Activated naive CD4-positive, alpha-beta T cell treated with anti-CD3 and anti-CD28 coated beads, Interleukin-2, amount 50 U/mL, for 24 hours (primary cell): Measurements from ENCODE around the gene SPATC1L.
A peak's percentile ranks its signal among the peaks of the same experiment; 100 is the strongest.
"Not testable (repeated sequence)": the region's sequence is repeated elsewhere in the genome, so short reads cannot be mapped to it uniquely, and the experiment has no call there.

Source experiments
- H3K27ac Mint-ChIP-seq: one replicate; pipeline ENCODE4 v1.8.0; 2021; ENCODE audit warnings: mild to moderate bottlenecking, mixed read lengths
- H3K27me3 Mint-ChIP-seq: one replicate; pipeline ENCODE4 v1.8.0; 2021; ENCODE audit warnings: mixed read lengths
- H3K36me3 Mint-ChIP-seq: one replicate; pipeline ENCODE4 v1.8.0; 2021; ENCODE audit warnings: mixed read lengths
- H3K4me1 Mint-ChIP-seq: one replicate; pipeline ENCODE4 v1.8.0; 2021; ENCODE audit warnings: mixed read lengths
- H3K4me3 Mint-ChIP-seq: one replicate; pipeline ENCODE4 v1.8.0; 2021; ENCODE audit warnings: mild to moderate bottlenecking, mixed read lengths
- H3K9me3 Mint-ChIP-seq: one replicate; pipeline ENCODE4 v1.8.0; 2021; ENCODE audit warnings: mixed read lengths

The SPATC1L gene

GRCh38 chr21:46193829-46194373 lies 9.6 kb upstream of the SPATC1L start:
- no peak overlapping the region for H3K4me3 Mint-ChIP-seq
- H3K36me3 Mint-ChIP-seq: peaks cover 4% of the 10 kb centered on the region
- no peaks in the 10 kb centered on the region for H3K4me1 Mint-ChIP-seq
- no peaks in the 10 kb centered on the region for H3K9me3 Mint-ChIP-seq
- H3K27me3 Mint-ChIP-seq: no peaks in the 10 kb centered on the region
- no peak overlapping the region for H3K27ac Mint-ChIP-seq

GRCh38 chr21:46191686-46192575 lies 7.7 kb upstream of the SPATC1L start:
- Mint-ChIP-seq H3K27me3 (no peaks in the 10 kb centered on the region), H3K27ac (peak overlapping the region; percentile 30), H3K4me1 (no peaks in the 10 kb centered on the region), H3K36me3 (peaks cover 4% of the 10 kb centered on the region), H3K4me3 (no peak overlapping the region), H3K9me3 (no peaks in the 10 kb centered on the region)

GRCh38 chr21:46191257-46191685 lies 7.0 kb upstream of the SPATC1L start:
- Mint-ChIP-seq H3K4me3 (no peak overlapping the region), H3K4me1 (no peaks in the 10 kb centered on the region), H3K9me3 (no peaks in the 10 kb centered on the region), H3K36me3 (peaks cover 4% of the 10 kb centered on the region), H3K27ac (peak overlapping the region; percentile 30), H3K27me3 (no peaks in the 10 kb centered on the region)

- no peak overlapping the region for H3K27ac Mint-ChIP-seq
- no peaks in the 10 kb centered on the region for H3K9me3 Mint-ChIP-seq
- no peaks in the 10 kb centered on the region for H3K4me1 Mint-ChIP-seq
- H3K36me3 Mint-ChIP-seq: peaks cover 4% of the 10 kb centered on the region
- H3K27me3 Mint-ChIP-seq: no peaks in the 10 kb centered on the region
- no peak overlapping the region for H3K4me3 Mint-ChIP-seq
Observed at GRCh38 chr21:46190491-46191131, 6.4 kb upstream of the SPATC1L start.

GRCh38 chr21:46189959-46190490 lies 5.8 kb upstream of the SPATC1L start:
- H3K27ac Mint-ChIP-seq: no peak overlapping the region
- H3K27me3 Mint-ChIP-seq: no peaks in the 10 kb centered on the region
- no peaks in the 10 kb centered on the region for H3K9me3 Mint-ChIP-seq
- H3K4me1 Mint-ChIP-seq: no peaks in the 10 kb centered on the region
- H3K36me3 Mint-ChIP-seq: peaks cover 3% of the 10 kb centered on the region
- H3K4me3 Mint-ChIP-seq: no peak overlapping the region

- Mint-ChIP-seq H3K36me3 (peaks cover 3% of the 10 kb centered on the region), H3K4me3 (no peak overlapping the region), H3K27me3 (no peaks in the 10 kb centered on the region), H3K9me3 (no peaks in the 10 kb centered on the region), H3K4me1 (no peaks in the 10 kb centered on the region), H3K27ac (no peak overlapping the region)
Observed at GRCh38 chr21:46189213-46189958, 5.1 kb upstream of the SPATC1L start.

GRCh38 chr21:46188226-46189212 lies 4.3 kb upstream of the SPATC1L start:
- H3K27ac Mint-ChIP-seq: no peak overlapping the region
- peaks cover under 1% of the 10 kb centered on the region for H3K36me3 Mint-ChIP-seq
- H3K9me3 Mint-ChIP-seq: no peaks in the 10 kb centered on the region
- H3K4me1 Mint-ChIP-seq: no peaks in the 10 kb centered on the region
- no peak overlapping the region for H3K4me3 Mint-ChIP-seq
- H3K27me3 Mint-ChIP-seq: no peaks in the 10 kb centered on the region

GRCh38 chr21:46187814-46188213 lies 3.6 kb upstream of the SPATC1L start:
- Mint-ChIP-seq H3K4me3 (no peak overlapping the region), H3K27ac (no peak overlapping the region), H3K4me1 (no peaks in the 10 kb centered on the region), H3K27me3 (no peaks in the 10 kb centered on the region), H3K36me3 (no peaks in the 10 kb centered on the region), H3K9me3 (no peaks in the 10 kb centered on the region)

GRCh38 chr21:46187261-46187660 lies 3.0 kb upstream of the SPATC1L start:
- no peaks in the 10 kb centered on the region for H3K36me3 Mint-ChIP-seq
- no peak overlapping the region for H3K27ac Mint-ChIP-seq
- H3K4me3 Mint-ChIP-seq: no peak overlapping the region
- H3K4me1 Mint-ChIP-seq: no peaks in the 10 kb centered on the region
- no peaks in the 10 kb centered on the region for H3K9me3 Mint-ChIP-seq
- no peaks in the 10 kb centered on the region for H3K27me3 Mint-ChIP-seq

- Mint-ChIP-seq H3K9me3 (no peaks in the 10 kb centered on the region), H3K4me3 (no peak overlapping the region), H3K27ac (no peak overlapping the region), H3K36me3 (no peaks in the 10 kb centered on the region), H3K27me3 (no peaks in the 10 kb centered on the region), H3K4me1 (no peaks in the 10 kb centered on the region)
Observed at GRCh38 chr21:46185716-46186115, 1.5 kb upstream of the SPATC1L start.

GRCh38 chr21:46184625-46185555 lies 631 bp upstream of the SPATC1L start:
- H3K36me3 Mint-ChIP-seq: no peaks in the 10 kb centered on the region
- H3K27ac Mint-ChIP-seq: peak overlapping the region; percentile 23
- no peaks in the 10 kb centered on the region for H3K9me3 Mint-ChIP-seq
- H3K27me3 Mint-ChIP-seq: no peaks in the 10 kb centered on the region
- peak overlapping the region; percentile 84 for H3K4me3 Mint-ChIP-seq
- H3K4me1 Mint-ChIP-seq: no peaks in the 10 kb centered on the region

GRCh38 chr21:46183337-46183909 lies 836 bp downstream of the SPATC1L start:
- not testable (repeated sequence) for H3K4me1 Mint-ChIP-seq, H3K27ac Mint-ChIP-seq, H3K4me3 Mint-ChIP-seq, H3K36me3 Mint-ChIP-seq, H3K27me3 Mint-ChIP-seq, H3K9me3 Mint-ChIP-seq

GRCh38 chr21:46182548-46183336 lies 1.5 kb downstream of the SPATC1L start:
- no peak overlapping the region for H3K4me3 Mint-ChIP-seq
- no peaks in the 10 kb centered on the region for H3K9me3 Mint-ChIP-seq
- no peaks in the 10 kb centered on the region for H3K4me1 Mint-ChIP-seq
- H3K36me3 Mint-ChIP-seq: no peaks in the 10 kb centered on the region
- no peak overlapping the region for H3K27ac Mint-ChIP-seq
- no peaks in the 10 kb centered on the region for H3K27me3 Mint-ChIP-seq
